ENCODE results near the gene MEIS2.

The MEIS2 gene

DNA sequence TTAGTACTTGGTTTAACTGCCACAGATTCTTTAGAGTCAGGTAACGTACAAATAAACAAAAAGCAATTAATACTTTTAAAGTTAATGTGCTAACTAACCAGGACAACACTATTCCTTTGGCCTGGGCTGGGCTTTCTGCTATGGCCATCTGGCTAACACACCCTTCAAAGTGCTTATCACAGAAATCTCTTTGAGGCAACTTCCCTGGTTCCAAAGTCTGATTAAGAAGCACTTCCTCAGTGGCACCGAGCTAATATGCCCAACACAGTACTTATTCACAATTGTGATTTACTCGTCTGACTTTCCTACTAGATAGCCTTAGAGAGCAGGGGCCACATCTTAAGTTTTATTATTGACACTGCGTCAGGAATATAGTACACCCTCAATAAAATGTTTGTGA is 191.4 kb downstream of the MEIS2 start:
- no peaks in the 10 kb centered on the region for H3K36me3 ChIP-seq (ENCODE audit: insufficient read depth, low read depth, low read length)

DNA sequence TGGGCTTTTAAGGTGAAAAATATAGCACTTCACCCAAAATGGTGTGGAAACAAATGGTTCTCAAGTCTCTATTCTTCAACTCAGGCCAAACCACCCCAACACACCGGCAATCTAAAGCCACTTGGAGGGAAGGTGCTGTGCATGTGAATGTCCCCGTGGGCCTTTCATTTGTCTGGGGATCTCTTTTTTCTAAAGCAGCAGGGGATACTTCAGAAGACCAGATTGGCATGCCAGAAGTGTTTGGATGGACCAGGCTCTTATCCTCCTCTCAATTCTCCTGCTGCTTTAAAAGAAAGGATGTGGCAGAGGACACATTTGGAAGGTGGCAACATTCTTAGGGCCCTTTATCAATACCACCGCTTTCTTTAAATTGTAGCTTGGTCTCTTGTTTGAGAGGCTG is 193.1 kb downstream of the MEIS2 start:
- Histone ChIP-seq H3K27ac (ENCODE audit: low read length) (no peak overlapping the region), H3K9me3 (ENCODE audit: insufficient read depth, low read depth, low read length) (no peaks in the 10 kb centered on the region), H3K27me3 (ENCODE audit: insufficient read depth, low read length) (no peaks in the 10 kb centered on the region), H3K4me1 (ENCODE audit: insufficient read depth, low read length) (peaks cover 46% of the 10 kb centered on the region), H3K4me3 (ENCODE audit: low read length) (no peak overlapping the region), H3K9ac (ENCODE audit: low read depth, low read length) (no peak overlapping the region), H3K36me3 (ENCODE audit: insufficient read depth, low read depth, low read length) (no peaks in the 10 kb centered on the region)

More for the DNA sequence above, 191.4 kb downstream of the MEIS2 start:
- Histone ChIP-seq H3K27me3 (ENCODE audit: insufficient read depth, low read length) (no peaks in the 10 kb centered on the region), H3K9ac (ENCODE audit: low read depth, low read length) (no peak overlapping the region), H3K4me1 (ENCODE audit: insufficient read depth, low read length) (peaks cover 37% of the 10 kb centered on the region), H3K9me3 (ENCODE audit: insufficient read depth, low read depth, low read length) (no peaks in the 10 kb centered on the region), H3K4me3 (ENCODE audit: low read length) (no peak overlapping the region), H3K27ac (ENCODE audit: low read length) (no peak overlapping the region)

DNA sequence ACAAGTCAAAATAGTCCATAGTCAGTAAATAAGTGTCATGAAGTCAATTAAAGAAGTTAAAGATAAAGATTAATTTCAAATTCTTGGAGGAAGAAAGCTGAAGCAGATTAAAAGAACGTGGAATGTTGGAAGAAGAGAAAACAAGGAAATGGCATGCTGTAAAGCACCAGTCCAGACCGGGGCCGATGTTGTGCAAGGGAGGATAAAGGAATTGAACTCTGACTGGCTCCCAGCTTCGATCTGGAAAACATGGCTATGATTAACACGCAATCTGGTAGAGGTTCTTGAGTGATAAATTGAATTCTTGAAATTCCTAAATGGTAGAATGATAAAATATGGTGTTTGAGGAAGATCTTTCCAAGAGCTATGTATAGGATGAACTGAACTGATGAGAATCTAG is 194.4 kb downstream of the MEIS2 start:
- H3K4me1 ChIP-seq (ENCODE audit: insufficient read depth, low read length): peaks cover 48% of the 10 kb centered on the region
- no peaks in the 10 kb centered on the region for H3K36me3 ChIP-seq (ENCODE audit: insufficient read depth, low read depth, low read length)
- H3K27ac ChIP-seq (ENCODE audit: low read length): no peak overlapping the region
- H3K9ac ChIP-seq (ENCODE audit: low read depth, low read length): no peak overlapping the region
- H3K9me3 ChIP-seq (ENCODE audit: insufficient read depth, low read depth, low read length): no peaks in the 10 kb centered on the region
- no peak overlapping the region for H3K4me3 ChIP-seq (ENCODE audit: low read length)
- H3K27me3 ChIP-seq (ENCODE audit: insufficient read depth, low read length): no peaks in the 10 kb centered on the region; the same call in 1 of the 2 replicates

DNA sequence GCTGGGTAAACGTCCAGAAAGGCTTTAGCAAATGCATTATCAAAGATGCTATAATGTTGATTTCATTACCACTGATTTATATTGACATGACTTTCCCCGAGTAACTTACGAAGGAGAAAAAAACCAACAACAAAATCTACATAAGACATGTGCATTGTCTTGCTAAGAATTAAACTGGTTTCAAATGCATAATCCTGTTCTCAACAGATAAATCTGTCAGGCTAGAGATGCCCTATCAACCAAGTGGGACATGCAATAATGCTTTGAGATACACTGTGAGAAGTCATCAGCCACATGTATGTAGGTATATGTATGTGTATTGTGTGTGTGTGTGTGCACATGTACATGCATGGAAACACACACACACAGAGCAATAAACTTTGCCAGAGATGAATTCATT is 195.6 kb downstream of the MEIS2 start:
- Histone ChIP-seq H3K36me3 (ENCODE audit: insufficient read depth, low read depth, low read length) (no peaks in the 10 kb centered on the region), H3K27me3 (ENCODE audit: insufficient read depth, low read length) (no peaks in the 10 kb centered on the region; the same call in 1 of the 2 replicates), H3K27ac (ENCODE audit: low read length) (no peak overlapping the region), H3K4me1 (ENCODE audit: insufficient read depth, low read length) (peaks cover 55% of the 10 kb centered on the region), H3K9me3 (ENCODE audit: insufficient read depth, low read depth, low read length) (no peaks in the 10 kb centered on the region), H3K4me3 (ENCODE audit: low read length) (0 out of 2 replicates have a peak overlapping the region, but pooled peaks have one; percentile 4), H3K9ac (ENCODE audit: low read depth, low read length) (no peak overlapping the region)

DNA sequence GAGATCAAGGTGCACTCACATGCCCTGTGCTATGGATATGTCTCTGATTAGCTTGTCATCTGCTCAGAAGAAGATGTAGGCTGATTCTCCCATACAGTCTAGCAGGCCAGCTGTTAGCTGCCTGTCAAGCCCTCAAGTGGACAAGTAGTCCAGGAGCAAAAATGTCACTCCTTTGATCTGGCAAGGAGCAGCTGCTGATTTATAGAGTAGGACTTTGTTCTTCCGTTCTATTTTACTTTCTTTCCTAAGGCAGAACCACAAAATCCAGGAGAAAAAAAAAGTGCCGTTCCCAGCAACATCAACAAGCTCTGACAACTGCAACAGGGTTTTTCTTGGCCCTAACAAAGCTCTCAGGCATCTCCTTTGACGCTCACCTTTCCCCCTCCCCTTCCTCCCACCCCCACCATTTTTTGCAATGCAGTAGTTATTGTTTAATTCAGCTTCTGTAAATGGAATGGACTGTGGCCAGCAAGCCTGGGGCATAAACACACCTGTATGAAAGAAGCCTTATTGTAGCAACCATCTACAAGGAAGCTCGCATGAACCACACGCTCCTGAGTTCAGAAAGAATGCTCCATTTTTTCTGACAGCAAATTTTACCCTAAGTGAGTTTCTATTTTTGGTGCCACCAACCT is 196.3 kb downstream of the MEIS2 start:
- Histone ChIP-seq H3K9me3 (ENCODE audit: insufficient read depth, low read depth, low read length) (no peaks in the 10 kb centered on the region), H3K9ac (ENCODE audit: low read depth, low read length) (no peak overlapping the region), H3K4me1 (ENCODE audit: insufficient read depth, low read length) (peaks cover 59% of the 10 kb centered on the region), H3K27ac (ENCODE audit: low read length) (no peak overlapping the region), H3K27me3 (ENCODE audit: insufficient read depth, low read length) (no peaks in the 10 kb centered on the region; the same call in 1 of the 2 replicates), H3K36me3 (ENCODE audit: insufficient read depth, low read depth, low read length) (no peaks in the 10 kb centered on the region), H3K4me3 (ENCODE audit: low read length) (no peak overlapping the region)

DNA sequence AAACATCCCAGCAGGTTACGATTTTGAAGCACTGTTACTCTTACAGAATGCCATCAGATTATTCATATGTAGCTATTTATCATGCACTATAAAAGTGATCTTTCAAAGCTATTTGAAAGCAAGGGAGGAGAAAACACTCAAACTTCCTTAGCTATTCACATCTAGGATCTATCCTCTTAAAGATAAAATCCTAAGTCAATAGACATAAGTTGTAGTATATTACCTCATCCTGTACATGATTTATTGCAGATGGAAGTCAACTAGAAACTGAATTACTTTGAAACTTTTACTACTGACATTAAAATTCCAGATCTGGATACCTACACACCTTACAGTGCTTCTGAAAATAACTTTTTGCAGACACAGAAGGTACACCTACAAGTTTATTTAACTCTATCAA is 197.2 kb downstream of the MEIS2 start:
- no peaks in the 10 kb centered on the region for H3K9me3 ChIP-seq (ENCODE audit: insufficient read depth, low read depth, low read length)
- H3K27ac ChIP-seq (ENCODE audit: low read length): no peak overlapping the region

DNA sequence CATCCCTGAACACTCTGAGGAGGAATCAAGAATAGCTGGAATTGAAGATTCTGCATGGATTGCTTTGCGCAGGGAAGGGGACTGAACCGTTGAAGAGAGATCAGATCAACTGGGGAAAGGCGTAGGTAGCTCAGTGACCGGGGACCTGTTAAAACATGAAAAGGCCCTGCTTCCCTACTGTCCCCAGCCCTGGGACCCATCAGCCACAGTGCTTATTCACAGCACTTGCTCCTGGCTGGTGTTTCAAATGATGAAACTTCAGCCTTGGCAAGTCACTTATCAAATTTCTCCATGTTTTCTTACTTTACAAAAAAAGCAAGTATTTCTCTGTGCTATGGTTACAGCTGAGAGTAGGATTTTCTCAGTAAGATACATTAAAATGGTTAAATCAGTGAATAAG is 199.3 kb downstream of the MEIS2 start:
- Histone ChIP-seq H3K9me3 (ENCODE audit: insufficient read depth, low read depth, low read length) (no peaks in the 10 kb centered on the region), H3K27ac (ENCODE audit: low read length) (no peak overlapping the region), H3K4me1 (ENCODE audit: insufficient read depth, low read length) (peaks cover 65% of the 10 kb centered on the region), H3K9ac (ENCODE audit: low read depth, low read length) (no peak overlapping the region), H3K36me3 (ENCODE audit: insufficient read depth, low read depth, low read length) (no peaks in the 10 kb centered on the region), H3K27me3 (ENCODE audit: insufficient read depth, low read length) (peaks cover 13% of the 10 kb centered on the region; the same call in 1 of the 2 replicates), H3K4me3 (ENCODE audit: low read length) (no peak overlapping the region)

More for the DNA sequence above, 197.2 kb downstream of the MEIS2 start:
- Histone ChIP-seq H3K36me3 (ENCODE audit: insufficient read depth, low read depth, low read length) (no peaks in the 10 kb centered on the region), H3K27me3 (ENCODE audit: insufficient read depth, low read length) (no peaks in the 10 kb centered on the region; the same call in 1 of the 2 replicates), H3K9ac (ENCODE audit: low read depth, low read length) (no peak overlapping the region), H3K4me1 (ENCODE audit: insufficient read depth, low read length) (peaks cover 67% of the 10 kb centered on the region), H3K4me3 (ENCODE audit: low read length) (no peak overlapping the region)

DNA sequence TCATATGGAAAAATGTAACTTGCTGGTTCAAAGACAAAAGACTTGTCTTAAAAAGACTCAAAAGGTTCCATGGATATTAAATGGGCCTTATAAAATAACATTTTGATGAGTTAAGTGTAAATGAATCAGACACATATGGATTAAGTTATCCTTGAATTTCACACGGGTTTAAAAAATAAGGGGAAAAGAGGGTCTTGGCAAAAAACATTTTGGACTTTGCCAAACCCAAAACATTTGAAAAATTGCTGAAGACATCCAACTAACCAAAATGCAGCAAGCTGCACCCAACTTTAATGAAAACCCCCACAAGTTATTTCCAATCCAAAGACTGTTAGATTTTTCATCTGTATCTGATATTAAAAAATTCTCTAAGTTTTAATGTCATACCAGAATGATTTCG is 200.7 kb downstream of the MEIS2 start:
- H3K27me3 ChIP-seq (ENCODE audit: insufficient read depth, low read length): peaks cover 24% of the 10 kb centered on the region; the same call in 1 of the 2 replicates
- no peaks in the 10 kb centered on the region for H3K9me3 ChIP-seq (ENCODE audit: insufficient read depth, low read depth, low read length)
- H3K27ac ChIP-seq (ENCODE audit: low read length): no peak overlapping the region
- peak overlapping the region; percentile 3; the same call in 1 of the 2 replicates for H3K4me3 ChIP-seq (ENCODE audit: low read length)
- H3K9ac ChIP-seq (ENCODE audit: low read depth, low read length): no peak overlapping the region
- H3K36me3 ChIP-seq (ENCODE audit: insufficient read depth, low read depth, low read length): no peaks in the 10 kb centered on the region
- H3K4me1 ChIP-seq (ENCODE audit: insufficient read depth, low read length): peaks cover 54% of the 10 kb centered on the region

DNA sequence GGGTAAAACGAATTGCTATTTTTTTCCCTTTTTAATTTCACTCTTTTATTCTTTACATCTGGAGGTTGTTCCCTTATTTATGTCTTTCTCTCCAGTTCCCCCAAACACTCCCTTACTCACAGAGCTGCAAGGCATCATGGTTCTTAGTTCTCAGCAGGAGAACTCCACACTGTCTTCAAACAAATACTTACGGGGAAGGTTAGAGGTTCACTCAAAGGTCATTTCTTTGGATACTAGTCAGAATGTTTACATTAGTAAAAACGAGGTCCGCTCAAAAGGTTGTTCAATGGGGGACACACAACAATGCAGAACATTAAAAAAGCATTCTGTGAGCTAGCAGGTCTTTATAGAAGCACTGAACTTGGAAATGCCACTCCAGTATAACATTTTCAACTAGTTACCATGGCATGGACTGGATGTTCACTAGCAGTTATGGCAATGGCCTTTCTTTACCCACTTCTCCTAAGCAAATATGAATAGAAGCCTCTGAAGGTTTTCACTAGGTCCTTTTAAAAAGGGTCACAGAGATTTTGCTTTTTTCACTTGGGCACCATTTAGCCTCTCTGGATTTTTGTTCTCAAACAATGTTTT is 201.7 kb downstream of the MEIS2 start:
- Histone ChIP-seq H3K9ac (ENCODE audit: low read depth, low read length) (no peak overlapping the region), H3K4me1 (ENCODE audit: insufficient read depth, low read length) (peaks cover 44% of the 10 kb centered on the region), H3K36me3 (ENCODE audit: insufficient read depth, low read depth, low read length) (no peaks in the 10 kb centered on the region), H3K9me3 (ENCODE audit: insufficient read depth, low read depth, low read length) (no peaks in the 10 kb centered on the region), H3K4me3 (ENCODE audit: low read length) (peak overlapping the region; percentile 43), H3K27ac (ENCODE audit: low read length) (no peak overlapping the region), H3K27me3 (ENCODE audit: insufficient read depth, low read length) (peaks cover 24% of the 10 kb centered on the region; the same call in 1 of the 2 replicates)

DNA sequence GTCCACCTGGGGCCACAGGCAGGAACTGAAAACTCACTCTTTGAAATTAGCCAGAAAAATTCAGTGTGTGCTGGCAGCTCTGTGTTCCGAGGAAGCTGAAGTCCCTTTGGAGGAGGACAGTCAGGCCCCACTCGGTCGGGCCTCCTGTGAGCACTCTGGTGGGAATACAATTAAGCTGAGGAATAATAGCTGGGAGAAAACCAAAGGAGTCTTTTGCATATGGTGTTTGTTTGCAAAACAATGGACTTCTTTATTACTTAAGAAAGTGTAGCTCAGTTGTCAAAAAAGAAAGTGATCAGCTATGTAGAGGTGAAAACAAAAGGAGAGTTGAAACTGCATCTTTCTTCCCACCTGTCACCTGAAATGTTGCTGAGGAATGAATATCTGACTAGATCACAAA is 202.5 kb downstream of the MEIS2 start:
- no peak overlapping the region for H3K27ac ChIP-seq (ENCODE audit: low read length)
- H3K36me3 ChIP-seq (ENCODE audit: insufficient read depth, low read depth, low read length): no peaks in the 10 kb centered on the region
- peak overlapping the region; percentile 43 for H3K4me3 ChIP-seq (ENCODE audit: low read length)
- H3K9me3 ChIP-seq (ENCODE audit: insufficient read depth, low read depth, low read length): no peaks in the 10 kb centered on the region
- H3K4me1 ChIP-seq (ENCODE audit: insufficient read depth, low read length): peaks cover 38% of the 10 kb centered on the region; the same call in 1 of the 2 replicates
- peaks cover 24% of the 10 kb centered on the region; the same call in 1 of the 2 replicates for H3K27me3 ChIP-seq (ENCODE audit: insufficient read depth, low read length)
- no peak overlapping the region for H3K9ac ChIP-seq (ENCODE audit: low read depth, low read length)

DNA sequence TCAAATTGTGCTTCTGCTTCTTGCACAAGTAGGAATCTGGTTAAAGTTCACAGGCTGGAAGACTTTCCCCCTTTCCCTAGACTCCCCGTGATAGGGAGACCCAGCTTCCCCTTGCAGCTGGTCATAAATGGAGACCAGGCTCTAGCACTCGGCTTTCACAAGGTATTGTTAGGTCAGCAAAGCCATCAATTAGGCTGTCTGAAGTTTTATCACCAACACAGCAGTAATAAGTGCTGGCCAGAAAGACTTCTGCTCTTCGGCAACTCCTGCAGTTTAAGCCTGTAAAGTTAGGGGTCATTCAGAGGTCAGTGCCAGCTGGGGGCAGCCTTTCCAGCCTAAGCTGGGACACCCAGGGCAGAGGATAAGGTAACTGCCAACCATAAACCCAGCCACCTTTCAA is 203.4 kb downstream of the MEIS2 start:
- Histone ChIP-seq H3K4me3 (ENCODE audit: low read length) (peak overlapping the region; percentile 12; the same call in 1 of the 2 replicates), H3K36me3 (ENCODE audit: insufficient read depth, low read depth, low read length) (no peaks in the 10 kb centered on the region), H3K4me1 (ENCODE audit: insufficient read depth, low read length) (peaks cover 38% of the 10 kb centered on the region; the same call in 1 of the 2 replicates), H3K9me3 (ENCODE audit: insufficient read depth, low read depth, low read length) (no peaks in the 10 kb centered on the region), H3K9ac (ENCODE audit: low read depth, low read length) (no peak overlapping the region), H3K27me3 (ENCODE audit: insufficient read depth, low read length) (peaks cover 26% of the 10 kb centered on the region; the same call in 1 of the 2 replicates), H3K27ac (ENCODE audit: low read length) (no peak overlapping the region)

DNA sequence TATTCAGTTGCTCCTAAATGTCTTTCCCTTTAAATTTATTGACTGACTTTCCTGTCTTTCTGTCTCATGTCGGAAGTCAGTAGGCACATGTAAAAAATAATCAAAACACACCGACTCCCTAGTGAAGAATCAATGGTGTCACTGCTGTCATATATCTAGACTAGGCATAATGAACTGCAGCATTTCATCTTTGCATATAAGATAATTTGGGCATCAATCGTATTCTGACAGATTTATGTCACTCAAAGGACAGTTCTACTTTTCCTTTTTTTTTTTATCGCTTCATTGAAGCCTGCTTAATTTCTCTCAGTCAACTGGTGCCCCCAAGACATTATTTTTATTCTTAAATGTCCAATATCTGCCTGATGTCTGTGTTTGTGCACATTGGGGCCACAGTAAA is 206.3 kb downstream of the MEIS2 start:
- Histone ChIP-seq H3K27me3 (ENCODE audit: insufficient read depth, low read length) (peaks cover 55% of the 10 kb centered on the region), H3K9ac (ENCODE audit: low read depth, low read length) (no peak overlapping the region), H3K27ac (ENCODE audit: low read length) (no peak overlapping the region), H3K4me3 (ENCODE audit: low read length) (no peak overlapping the region), H3K4me1 (ENCODE audit: insufficient read depth, low read length) (peaks cover 25% of the 10 kb centered on the region; the same call in 1 of the 2 replicates), H3K36me3 (ENCODE audit: insufficient read depth, low read depth, low read length) (no peaks in the 10 kb centered on the region), H3K9me3 (ENCODE audit: insufficient read depth, low read depth, low read length) (no peaks in the 10 kb centered on the region)
